HCT116 (cell line): ENCODE results near the gene OSBP2. TPM values are rescaled to one million over a fixed set of nuclear protein-coding genes. Genes with fewer than 3 reads are reported as not detected.

Experiments used
- ATAC-seq: fragments of 200-7000 bp; cut with Tn5 transposase; 2 replicates; pipeline ENCODE4 v1.9.1; 2020; ENCODE audit warnings: mild to moderate bottlenecking, moderate library complexity
- BruUV-seq: library from RNA; stranded (reverse); fragments of 400-500 nt; replicated peaks from 2 replicates; lab custom pipeline; 2021; lab: Mats Ljungman, UMichigan
- CTCF ChIA-PET: fragments of 300-600 bp; sonication (Branson Sonifier 250); formaldehyde crosslinking; loops from one replicate; lab custom pipeline; 2021; ENCODE audit warnings: antibody characterized with exemption; lab: Charles Lee
- POLR2A ChIA-PET: fragments of 300-600, 350-600 bp; sonication (Branson Sonifier 250); formaldehyde crosslinking; loops from one replicate; lab custom pipeline; 2021; ENCODE audit warnings: antibody characterized with exemption; lab: Charles Lee
- RAD21 ChIA-PET, 2 experiments: fragments of 300-600 bp; sonication (Branson Sonifier 250); formaldehyde crosslinking; loops; one replicate each; lab custom pipeline; 2023; ENCODE audit warnings: low total read pairs in 2 of 2; ENCODE audit not compliant: uncharacterized antibody in 2 of 2, unreplicated experiment in 2 of 2, low non-redundant PET in 1 of 2; lab: Charles Lee
- DNase-seq: peaks from one replicate; pipeline ENCODE4 v3.0.0-alpha.2; 2010; ENCODE audit warnings: low read depth, low spot score
- H2AFZ ChIP-seq: fragments of 200-600 bp; shearing (Covaris generic), sonication (generic); 2 replicates; pipeline ENCODE4 v1.6.1; 2017; ENCODE audit warnings: low read depth, mixed run types, mixed read lengths, antibody characterized with exemption, low read length; ENCODE audit not compliant: poor library complexity, severe bottlenecking
- H3K27ac ChIP-seq: 2 replicates; pipeline ENCODE4 v1.5.1; 2012; ENCODE audit warnings: low read depth, low read length
- H3K27me3 ChIP-seq: fragments of 200-600 bp; sonication (generic); 2 replicates; pipeline ENCODE4 v1.6.1; 2016; ENCODE audit warnings: mixed run types, low read length, mixed read lengths; ENCODE audit not compliant: insufficient read depth
- H3K36me3 ChIP-seq, 2 experiments: fragments of 200-500 bp in 1 of 2; fragments of 200-600 bp in 1 of 2; sonication (Bioruptor generic) in 1 of 2; sonication (generic) in 1 of 2; 2 replicates each; pipeline versions ENCODE4 v1.5.1 to v1.6.1; 2014 to 2016; ENCODE audit warnings: low read length in 2 of 2, inconsistent platforms in 1 of 2, mixed read lengths in 1 of 2, mixed run types in 1 of 2; ENCODE audit not compliant: insufficient read depth in 2 of 2, control insufficient read depth in 1 of 2
- H3K4me1 ChIP-seq, 2 experiments: fragments of 200-600 bp in 1 of 2; sonication (generic) in 1 of 2; 2 replicates each; pipeline versions ENCODE4 v1.5.1 to v1.6.1; 2012 to 2017; ENCODE audit warnings: low read length in 2 of 2, inconsistent platforms in 1 of 2, mild to moderate bottlenecking in 1 of 2, mixed read lengths in 1 of 2, mixed run types in 1 of 2, moderate library complexity in 1 of 2; ENCODE audit not compliant: insufficient read depth in 2 of 2, control insufficient read depth in 1 of 2
- H3K4me2 ChIP-seq: fragments of 200-600 bp; sonication (generic); 2 replicates; pipeline ENCODE4 v1.6.1; 2017; ENCODE audit warnings: mixed run types, low read length, mixed read lengths
- H3K4me3 ChIP-seq, 2 experiments: fragments of 200-600 bp in 1 of 2; sonication (generic) in 1 of 2; replicated peaks in 1 of 2; 2 replicates each; pipeline ENCODE4 v1.5.1; 2011 to 2016; ENCODE audit warnings: low read length in 2 of 2, control low read depth in 1 of 2, low read depth in 1 of 2, mild to moderate bottlenecking in 1 of 2, mixed read lengths in 1 of 2, mixed run types in 1 of 2
- H3K79me2 ChIP-seq: fragments of 200-600 bp; sonication (generic); 2 replicates; pipeline ENCODE4 v1.6.1; 2017; ENCODE audit warnings: mild to moderate bottlenecking, mixed run types, low read length, moderate library complexity, mixed read lengths; ENCODE audit not compliant: insufficient read depth
- H3K9ac ChIP-seq: fragments of 200-600 bp; sonication (generic); 2 replicates; pipeline ENCODE4 v1.6.1; 2016; ENCODE audit warnings: low read length, mixed read lengths
- H3K9me2 ChIP-seq: fragments of 200-600 bp; sonication (generic), shearing (Covaris generic); 2 replicates; pipeline ENCODE4 v1.6.1; 2017; ENCODE audit warnings: mixed run types, mild to moderate bottlenecking, moderate library complexity; ENCODE audit not compliant: insufficient read depth
- H3K9me3 ChIP-seq, 2 experiments: fragments of 200-500 bp in 1 of 2; fragments of 200-600 bp in 1 of 2; sonication (Bioruptor generic) in 1 of 2; sonication (generic) in 1 of 2; 2 replicates each; pipeline ENCODE4 v1.6.1; 2014 to 2017; ENCODE audit warnings: low read length in 2 of 2, mixed read lengths in 2 of 2, inconsistent platforms in 1 of 2, low read depth in 1 of 2, mild to moderate bottlenecking in 1 of 2, mixed run types in 1 of 2, moderate library complexity in 1 of 2; ENCODE audit not compliant: control insufficient read depth in 1 of 2, insufficient read depth in 1 of 2
- H4K20me1 ChIP-seq: fragments of 200-600 bp; sonication (generic), shearing (Covaris generic); 2 replicates; pipeline ENCODE4 v1.6.1; 2017; ENCODE audit warnings: mixed run types, mild to moderate bottlenecking, moderate library complexity; ENCODE audit not compliant: insufficient read depth
- ATF3 ChIP-seq: IDR thresholded peaks from 2 replicates; pipeline ENCODE4 v1.6.1; 2012
- CBX3 ChIP-seq: IDR thresholded peaks from 2 replicates; pipeline ENCODE4 v1.6.1; 2012; ENCODE audit warnings: low read depth
- CEBPB ChIP-seq: IDR thresholded peaks from 2 replicates; pipeline ENCODE4 v1.6.1; 2012; ENCODE audit warnings: low read depth
- EGR1 ChIP-seq: IDR thresholded peaks from 2 replicates; pipeline ENCODE4 v1.6.1; 2012; ENCODE audit warnings: low read depth
- EZH2 ChIP-seq: fragments of 200-600 bp; sonication (generic); IDR thresholded peaks from 2 replicates; pipeline ENCODE4 v1.6.1; 2017; ENCODE audit warnings: antibody characterized with exemption, mixed run types
- POLR2A ChIP-seq: IDR thresholded peaks from 2 replicates; pipeline ENCODE4 v1.7.0; 2011; ENCODE audit warnings: borderline replicate concordance; ENCODE audit not compliant: insufficient read depth, insufficient read length; ENCODE audit errors: extremely low read depth
- POLR2AphosphoS5 ChIP-seq: IDR thresholded peaks from 2 replicates; pipeline ENCODE4 v1.6.1; 2011; ENCODE audit warnings: mild to moderate bottlenecking, low read depth, low read length, moderate library complexity
- RAD21 ChIP-seq: IDR thresholded peaks from 2 replicates; pipeline ENCODE4 v1.6.1; 2012; ENCODE audit warnings: low read depth, mild to moderate bottlenecking
- REST ChIP-seq: IDR thresholded peaks from 2 replicates; pipeline ENCODE4 v1.6.1; 2012; ENCODE audit warnings: low read depth
- SIN3A ChIP-seq: IDR thresholded peaks from 2 replicates; pipeline ENCODE4 v1.6.1; 2012; ENCODE audit warnings: low read depth
- SRF ChIP-seq: IDR thresholded peaks from 2 replicates; pipeline ENCODE4 v1.6.1; 2012; ENCODE audit warnings: low read depth
- ZFX ChIP-seq: fragments of 450-650 bp; IDR thresholded peaks from 2 replicates; pipeline ENCODE4 v1.6.1; 2017
- intact Hi-C: fragments of 100-400 bp; cut with micrococcal nuclease; formaldehyde crosslinking; loops from 2 replicates; pipeline ENCODE4 v1.10.0; 2022
- total RNA-seq: library from RNA; stranded (reverse); gene quantifications from one replicate; pipeline ENCODE4 v1.2.1, GENCODE V29; 2021; ENCODE audit not compliant: unreplicated experiment
- TF ChIP-seq, protein P1 (sequence below): IDR thresholded peaks from 2 replicates; pipeline ENCODE4 v1.6.1; 2011; ENCODE audit warnings: mild to moderate bottlenecking, low read length, moderate library complexity; ENCODE audit not compliant: insufficient replicate concordance; ENCODE audit errors: extremely low read depth
- TF ChIP-seq, protein P2 (sequence below), 3 experiments: fragments of 200-600 bp in 1 of 3; sonication (generic) in 1 of 3; IDR thresholded peaks in 2 of 3; conservative IDR thresholded peaks in 1 of 3; 2 replicates each; pipeline ENCODE4 v1.5.1; 2012 to 2017; ENCODE audit warnings: low read depth in 2 of 3, low read length in 2 of 3, antibody characterized with exemption in 1 of 3, borderline replicate concordance in 1 of 3, control low read depth in 1 of 3, mild to moderate bottlenecking in 1 of 3, mixed read lengths in 1 of 3, mixed run types in 1 of 3, moderate library complexity in 1 of 3; ENCODE audit not compliant: insufficient read depth in 1 of 3

Gene OSBP2
- total RNA-seq, 1 experiment from 2014 or later, result 12.9 TPM

GRCh38 chr22:30891781-30892180 lies 197.1 kb downstream of the OSBP2 start:
- no peak overlapping the region for H3K4me3 ChIP-seq
- H3K4me2 ChIP-seq, result no peak overlapping the region
- intact Hi-C loops, result no loop called here
- ChIA-PET POLR2A (no interaction called here), CTCF (interaction anchor here (1.3 to 3.2 kb wide), 2 partner anchors 77 to 128 kb away, joined by 3 to 19 read pairs; no protein-coding TSS in a partner anchor), RAD21 (no interaction called here)
- no peak for DNase-seq
- no peaks in the 10 kb centered on the region for H3K9me2 ChIP-seq
- H2AFZ ChIP-seq, result no peak overlapping the region
- TF ChIP-seq RAD21, result no peak
- no peak for TF ChIP-seq CEBPB
- TF ChIP-seq SRF, result no peak
- TF ChIP-seq, protein P1, sequence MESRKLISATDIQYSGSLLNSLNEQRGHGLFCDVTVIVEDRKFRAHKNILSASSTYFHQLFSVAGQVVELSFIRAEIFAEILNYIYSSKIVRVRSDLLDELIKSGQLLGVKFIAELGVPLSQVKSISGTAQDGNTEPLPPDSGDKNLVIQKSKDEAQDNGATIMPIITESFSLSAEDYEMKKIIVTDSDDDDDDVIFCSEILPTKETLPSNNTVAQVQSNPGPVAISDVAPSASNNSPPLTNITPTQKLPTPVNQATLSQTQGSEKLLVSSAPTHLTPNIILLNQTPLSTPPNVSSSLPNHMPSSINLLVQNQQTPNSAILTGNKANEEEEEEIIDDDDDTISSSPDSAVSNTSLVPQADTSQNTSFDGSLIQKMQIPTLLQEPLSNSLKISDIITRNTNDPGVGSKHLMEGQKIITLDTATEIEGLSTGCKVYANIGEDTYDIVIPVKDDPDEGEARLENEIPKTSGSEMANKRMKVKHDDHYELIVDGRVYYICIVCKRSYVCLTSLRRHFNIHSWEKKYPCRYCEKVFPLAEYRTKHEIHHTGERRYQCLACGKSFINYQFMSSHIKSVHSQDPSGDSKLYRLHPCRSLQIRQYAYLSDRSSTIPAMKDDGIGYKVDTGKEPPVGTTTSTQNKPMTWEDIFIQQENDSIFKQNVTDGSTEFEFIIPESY, result no peak
- TF ChIP-seq POLR2AphosphoS5, result no peak
- TF ChIP-seq CBX3, result no peak
- TF ChIP-seq EZH2, result no peak
- no peak for TF ChIP-seq REST
- TF ChIP-seq POLR2A, result no peak
- no peak for TF ChIP-seq EGR1
- TF ChIP-seq, protein P2, sequence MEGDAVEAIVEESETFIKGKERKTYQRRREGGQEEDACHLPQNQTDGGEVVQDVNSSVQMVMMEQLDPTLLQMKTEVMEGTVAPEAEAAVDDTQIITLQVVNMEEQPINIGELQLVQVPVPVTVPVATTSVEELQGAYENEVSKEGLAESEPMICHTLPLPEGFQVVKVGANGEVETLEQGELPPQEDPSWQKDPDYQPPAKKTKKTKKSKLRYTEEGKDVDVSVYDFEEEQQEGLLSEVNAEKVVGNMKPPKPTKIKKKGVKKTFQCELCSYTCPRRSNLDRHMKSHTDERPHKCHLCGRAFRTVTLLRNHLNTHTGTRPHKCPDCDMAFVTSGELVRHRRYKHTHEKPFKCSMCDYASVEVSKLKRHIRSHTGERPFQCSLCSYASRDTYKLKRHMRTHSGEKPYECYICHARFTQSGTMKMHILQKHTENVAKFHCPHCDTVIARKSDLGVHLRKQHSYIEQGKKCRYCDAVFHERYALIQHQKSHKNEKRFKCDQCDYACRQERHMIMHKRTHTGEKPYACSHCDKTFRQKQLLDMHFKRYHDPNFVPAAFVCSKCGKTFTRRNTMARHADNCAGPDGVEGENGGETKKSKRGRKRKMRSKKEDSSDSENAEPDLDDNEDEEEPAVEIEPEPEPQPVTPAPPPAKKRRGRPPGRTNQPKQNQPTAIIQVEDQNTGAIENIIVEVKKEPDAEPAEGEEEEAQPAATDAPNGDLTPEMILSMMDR (IDR thresholded peaks at IDR 0.05 in 2 of 3, conservative IDR thresholded peaks at IDR 0.05 in 1 of 3; ENCODE audit: borderline replicate concordance in 1 of 3, insufficient read depth in 1 of 3, low read depth in 2 of 3, low read length in 2 of 3), result no peak
- TF ChIP-seq SIN3A, result no peak
- TF ChIP-seq ZFX, result no peak
- no peak for TF ChIP-seq ATF3
- H3K4me1 ChIP-seq, result no peaks in the 10 kb centered on the region
- H3K27ac ChIP-seq, result no peak overlapping the region
- no peaks in the 10 kb centered on the region; a peak in 1 of 4 replicates for H3K36me3 ChIP-seq
- no peaks in the 10 kb centered on the region for H3K9me3 ChIP-seq
- H3K79me2 ChIP-seq, result no peaks in the 10 kb centered on the region
- no peak for ATAC-seq
- H4K20me1 ChIP-seq, result no peaks in the 10 kb centered on the region
- no peak overlapping the region for H3K9ac ChIP-seq
- no peaks in the 10 kb centered on the region for H3K27me3 ChIP-seq
- BruUV-seq, result no TSS peak
